Measurements from ENCODE around the gene PNMA8B.

PNMA8B gene

GRCh38 chr19:46466536-46467196, 29.0 kb downstream of the PNMA8B start:
- H3K4me1 ChIP-seq (ENCODE audit: control insufficient read depth in 1 of 2, insufficient read depth in 1 of 2, low read depth in 1 of 2, low read length in 1 of 2) = no peaks in the 10 kb centered on the region
- H3K4me3 ChIP-seq (ENCODE audit: low read depth in 1 of 2, low read length in 1 of 2) = no peak overlapping the region
- no peak for TF ChIP-seq CTCF (IDR thresholded peaks at IDR 0.05)
- H3K36me3 ChIP-seq = no peaks in the 10 kb centered on the region
- H3K27me3 ChIP-seq = peaks cover 34% of the 10 kb centered on the region
- no peak overlapping the region for H3K27ac ChIP-seq
- H3K9me3 ChIP-seq = no peaks in the 10 kb centered on the region

GRCh38 chr19:46463516-46463915, 32.2 kb downstream of the PNMA8B start:
- H3K9me3 ChIP-seq = no peaks in the 10 kb centered on the region
- no peak overlapping the region for H3K27ac ChIP-seq
- TF ChIP-seq CTCF (IDR thresholded peaks at IDR 0.05) = no peak
- H3K36me3 ChIP-seq = no peaks in the 10 kb centered on the region
- peaks cover 10% of the 10 kb centered on the region for H3K27me3 ChIP-seq
- no peak overlapping the region for H3K4me3 ChIP-seq (ENCODE audit: low read depth in 1 of 2, low read length in 1 of 2)
- no peaks in the 10 kb centered on the region for H3K4me1 ChIP-seq (ENCODE audit: control insufficient read depth in 1 of 2, insufficient read depth in 1 of 2, low read depth in 1 of 2, low read length in 1 of 2)

GRCh38 chr19:46461537-46461936, 34.1 kb downstream of the PNMA8B start:
- H3K27ac ChIP-seq = no peak overlapping the region

GRCh38 chr19:46460981-46461380, 34.7 kb downstream of the PNMA8B start:
- Histone ChIP-seq H3K4me1 (ENCODE audit: control insufficient read depth in 1 of 2, insufficient read depth in 1 of 2, low read depth in 1 of 2, low read length in 1 of 2) (no peaks in the 10 kb centered on the region), H3K27me3 (peaks cover 10% of the 10 kb centered on the region), H3K9me3 (no peaks in the 10 kb centered on the region), H3K27ac (no peak overlapping the region), H3K36me3 (no peaks in the 10 kb centered on the region), H3K4me3 (ENCODE audit: low read depth in 1 of 2, low read length in 1 of 2) (no peak overlapping the region)
- no peak for TF ChIP-seq CTCF (IDR thresholded peaks at IDR 0.05)

More at GRCh38 chr19:46461537-46461936, 34.1 kb downstream of the PNMA8B start:
- no peak overlapping the region for H3K4me3 ChIP-seq (ENCODE audit: low read depth in 1 of 2, low read length in 1 of 2)
- no peak for TF ChIP-seq CTCF (IDR thresholded peaks at IDR 0.05)
- H3K27me3 ChIP-seq = peaks cover 10% of the 10 kb centered on the region
- no peaks in the 10 kb centered on the region for H3K9me3 ChIP-seq
- H3K4me1 ChIP-seq (ENCODE audit: control insufficient read depth in 1 of 2, insufficient read depth in 1 of 2, low read depth in 1 of 2, low read length in 1 of 2) = no peaks in the 10 kb centered on the region
- H3K36me3 ChIP-seq = no peaks in the 10 kb centered on the region

- no peak for TF ChIP-seq CTCF (IDR thresholded peaks at IDR 0.05)
- Histone ChIP-seq H3K4me3 (ENCODE audit: low read depth in 1 of 2, low read length in 1 of 2) (no peak overlapping the region), H3K27me3 (peaks cover 15% of the 10 kb centered on the region), H3K36me3 (no peaks in the 10 kb centered on the region), H3K9me3 (no peaks in the 10 kb centered on the region), H3K27ac (no peak overlapping the region), H3K4me1 (ENCODE audit: control insufficient read depth in 1 of 2, insufficient read depth in 1 of 2, low read depth in 1 of 2, low read length in 1 of 2) (no peaks in the 10 kb centered on the region)
Observed at GRCh38 chr19:46460055-46460454, 35.6 kb downstream of the PNMA8B start.

Data from neutrophil (primary cell).